GM19023 (cell line): Measurements from ENCODE around the gene C1QTNF6.
"Not testable (repeated sequence)": the region's sequence is repeated elsewhere in the genome, so short reads cannot be mapped to it uniquely, and the experiment has no call there.

Source experiments
- ATAC-seq: cut with Tn5 transposase; IDR thresholded peaks from one replicate; pipeline ENCODE4 v1.9.1; 2021; ENCODE audit warnings: mild to moderate bottlenecking, moderate library complexity; ENCODE audit not compliant: unreplicated experiment

Gene C1QTNF6

DNA sequence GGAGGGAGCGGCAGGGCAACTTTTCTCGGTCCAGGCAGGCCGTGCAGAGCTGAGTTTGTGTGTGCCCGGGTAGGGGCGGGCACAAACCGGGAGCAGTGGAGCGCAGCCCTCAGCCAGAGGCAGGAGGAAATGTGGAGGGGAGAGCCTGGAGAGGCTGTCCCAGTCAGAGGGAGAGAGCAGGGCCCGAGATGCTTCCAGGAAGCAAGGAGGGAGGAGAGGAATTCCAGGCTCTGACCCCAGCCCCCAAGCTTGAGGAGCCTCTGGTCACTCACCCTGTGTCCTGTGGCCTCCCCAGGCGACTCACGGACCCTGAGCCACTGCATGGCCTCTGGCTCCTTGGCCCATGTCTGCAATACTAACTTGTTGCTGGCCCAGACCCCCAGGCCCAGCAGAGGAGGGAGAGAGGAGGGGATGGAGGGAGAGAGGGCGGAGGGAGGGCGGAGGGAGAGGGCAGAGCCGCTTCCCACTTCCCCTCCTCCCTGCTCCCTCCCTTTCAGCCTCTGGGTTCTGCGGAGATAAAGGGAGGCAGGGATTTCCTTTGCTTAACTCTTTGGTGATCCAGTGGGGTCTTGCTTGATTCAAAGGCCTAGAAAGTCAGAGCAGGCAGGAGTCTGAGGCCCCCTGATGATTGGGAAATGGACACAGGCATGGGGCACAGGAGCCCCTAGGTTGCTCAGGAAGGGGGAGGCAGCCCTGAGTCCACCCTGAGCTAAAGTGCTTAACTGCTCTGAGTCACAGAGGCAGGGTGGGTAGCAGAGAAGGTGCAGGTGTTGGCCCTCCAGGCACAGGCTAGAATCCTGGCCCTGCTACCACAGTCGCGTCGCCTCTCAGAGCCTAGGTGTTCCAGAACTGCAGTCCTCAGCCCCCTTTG, at the start of gene C1QTNF6:
C1QTNF6 (minus strand) TSS at position 357 of the 871 bp plus-strand sequence; CDS start at position 323, 34 bp downstream.
- ATAC-seq, result no peak

DNA sequence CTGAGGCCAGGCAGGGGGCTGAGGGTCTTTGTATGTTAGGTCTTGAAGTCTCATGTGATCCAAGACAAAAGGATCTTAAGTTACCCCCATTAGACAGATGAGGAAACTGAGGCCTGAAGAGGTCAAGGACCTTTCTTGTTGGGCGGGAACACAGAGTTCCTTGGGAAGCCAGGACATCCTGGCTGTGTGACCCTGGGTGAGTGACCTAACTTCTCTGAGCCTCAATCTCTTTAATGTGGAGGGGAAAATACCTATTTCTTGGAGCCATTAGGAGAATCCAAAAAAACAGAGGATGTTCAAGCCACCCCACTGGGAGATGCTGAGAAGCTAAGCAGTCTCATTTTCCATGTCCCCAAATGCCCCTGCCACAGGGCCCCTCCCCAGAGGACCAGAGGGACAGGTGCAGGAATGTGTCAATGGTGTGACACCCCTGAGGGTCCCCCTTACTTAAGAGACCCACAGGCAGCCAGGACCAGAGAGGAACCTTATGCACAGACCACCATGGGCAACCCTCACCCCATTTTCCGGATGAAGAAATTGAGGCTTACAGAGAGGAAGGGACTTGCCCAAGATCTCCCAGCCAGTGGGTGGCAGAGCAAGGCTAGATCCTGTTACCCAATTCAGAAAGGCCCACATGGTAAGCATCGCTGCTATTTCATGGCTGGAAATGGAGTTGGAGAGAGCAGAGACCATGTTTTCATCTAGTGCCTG, 48.0 kb upstream of the C1QTNF6 start:
- ATAC-seq, result no peak

DNA sequence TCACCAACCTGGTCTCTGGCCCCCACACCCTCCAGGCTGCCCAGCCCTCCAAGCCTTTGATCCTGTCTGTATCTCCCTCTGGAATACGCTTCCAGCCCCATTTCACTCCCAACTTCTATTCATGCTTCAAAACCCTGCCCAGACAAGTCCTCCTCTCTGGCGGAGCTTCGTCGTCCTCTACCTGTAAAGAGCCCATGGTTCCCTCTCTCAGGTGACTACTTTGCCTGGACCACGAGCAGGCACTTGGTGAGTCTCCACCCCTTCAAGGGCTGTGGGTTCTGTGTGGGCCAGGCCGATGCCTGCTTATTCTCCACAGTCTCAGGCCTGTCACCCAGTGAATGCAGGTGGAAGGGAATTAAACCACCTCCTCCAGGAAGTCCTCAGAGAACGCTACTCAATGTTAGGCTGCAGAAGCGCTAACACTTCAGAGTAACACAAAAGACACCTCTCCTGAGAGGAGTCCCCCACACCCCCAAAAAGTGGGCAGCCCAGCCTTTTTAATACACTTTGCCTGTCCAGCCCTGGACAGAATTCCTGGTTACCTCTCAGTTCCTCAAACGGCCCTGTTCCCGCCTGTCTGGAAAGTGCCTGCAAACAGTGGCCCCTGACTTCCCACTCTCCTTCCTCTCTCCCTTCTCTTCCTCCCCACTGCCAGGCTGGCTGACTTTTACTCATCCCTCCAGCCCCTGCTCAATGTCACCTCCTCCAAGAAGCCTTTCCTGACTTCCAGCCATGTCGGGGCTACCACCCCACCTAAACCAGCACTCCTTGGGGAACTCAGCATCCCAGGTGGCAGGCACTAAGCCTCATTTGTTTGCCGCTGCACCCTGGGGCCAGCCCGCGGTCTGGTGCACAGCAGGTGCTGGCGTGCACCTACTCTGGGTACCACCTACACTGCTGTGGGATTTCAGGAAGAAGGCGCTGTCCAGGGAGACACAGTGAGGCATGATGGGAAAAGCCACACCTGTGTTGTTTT, 47.0 kb upstream of the C1QTNF6 start:
- no peak for ATAC-seq

DNA sequence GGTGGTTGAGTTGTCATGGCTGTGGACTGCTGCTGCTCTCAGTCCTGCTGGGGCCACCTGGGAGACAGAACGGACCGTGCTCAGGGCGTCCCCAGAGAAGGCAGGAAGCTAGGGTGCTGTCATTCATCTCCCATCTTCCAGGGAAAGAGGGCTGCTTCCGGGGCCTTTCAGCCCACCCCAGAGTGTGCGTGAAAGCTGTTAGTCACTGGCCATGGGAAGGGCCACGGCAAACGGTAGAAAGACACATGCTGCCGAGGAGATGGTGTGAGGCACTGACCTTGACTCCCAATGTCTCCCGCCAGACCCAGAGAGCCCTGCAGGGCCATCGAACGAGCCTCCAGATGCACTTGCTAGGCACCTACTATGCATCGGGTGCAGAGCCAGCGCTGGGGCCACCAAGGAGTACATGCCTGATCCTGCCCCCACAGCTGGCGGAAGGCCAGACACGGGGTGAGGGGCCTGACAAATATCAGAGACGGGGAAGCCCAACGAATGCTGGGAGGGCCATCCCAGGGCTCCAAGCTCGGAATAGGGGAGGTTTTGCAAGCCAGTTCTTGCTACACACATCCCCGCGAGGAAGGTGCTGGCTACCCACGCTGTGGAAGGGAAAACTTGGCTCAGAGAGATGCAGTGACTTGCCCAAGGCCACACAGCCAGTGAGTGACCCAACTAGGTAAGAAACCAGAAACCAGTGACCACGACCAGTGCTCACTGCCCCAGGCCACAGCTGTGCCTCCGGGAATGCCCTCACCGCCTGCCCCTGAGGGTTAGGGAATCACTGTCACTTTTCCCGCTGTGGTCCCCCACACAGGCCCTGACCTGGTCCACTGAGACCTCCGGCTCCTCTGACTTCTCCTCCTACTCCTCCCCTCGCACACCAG, 45.9 kb upstream of the C1QTNF6 start:
- no peak for ATAC-seq

DNA sequence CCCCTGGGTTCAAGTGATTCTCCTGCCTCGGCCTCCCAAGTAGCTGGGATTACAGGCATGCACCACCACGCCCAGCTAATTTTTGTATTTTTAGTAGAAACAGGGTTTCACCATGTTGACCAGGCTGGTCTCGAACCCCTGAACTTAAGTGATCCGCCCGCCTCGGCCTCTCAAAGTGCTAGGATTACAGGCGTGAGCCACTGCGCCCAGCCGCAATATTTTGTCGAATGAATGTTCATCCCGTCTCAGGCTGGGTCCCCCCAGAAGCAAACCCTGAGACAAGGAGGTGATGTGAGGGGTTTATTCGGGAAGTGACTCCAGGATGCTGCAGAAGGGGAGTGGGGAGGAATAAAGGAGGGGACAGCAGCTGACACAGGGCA, 45.3 kb upstream of the C1QTNF6 start:
- ATAC-seq, result not testable (repeated sequence)

DNA sequence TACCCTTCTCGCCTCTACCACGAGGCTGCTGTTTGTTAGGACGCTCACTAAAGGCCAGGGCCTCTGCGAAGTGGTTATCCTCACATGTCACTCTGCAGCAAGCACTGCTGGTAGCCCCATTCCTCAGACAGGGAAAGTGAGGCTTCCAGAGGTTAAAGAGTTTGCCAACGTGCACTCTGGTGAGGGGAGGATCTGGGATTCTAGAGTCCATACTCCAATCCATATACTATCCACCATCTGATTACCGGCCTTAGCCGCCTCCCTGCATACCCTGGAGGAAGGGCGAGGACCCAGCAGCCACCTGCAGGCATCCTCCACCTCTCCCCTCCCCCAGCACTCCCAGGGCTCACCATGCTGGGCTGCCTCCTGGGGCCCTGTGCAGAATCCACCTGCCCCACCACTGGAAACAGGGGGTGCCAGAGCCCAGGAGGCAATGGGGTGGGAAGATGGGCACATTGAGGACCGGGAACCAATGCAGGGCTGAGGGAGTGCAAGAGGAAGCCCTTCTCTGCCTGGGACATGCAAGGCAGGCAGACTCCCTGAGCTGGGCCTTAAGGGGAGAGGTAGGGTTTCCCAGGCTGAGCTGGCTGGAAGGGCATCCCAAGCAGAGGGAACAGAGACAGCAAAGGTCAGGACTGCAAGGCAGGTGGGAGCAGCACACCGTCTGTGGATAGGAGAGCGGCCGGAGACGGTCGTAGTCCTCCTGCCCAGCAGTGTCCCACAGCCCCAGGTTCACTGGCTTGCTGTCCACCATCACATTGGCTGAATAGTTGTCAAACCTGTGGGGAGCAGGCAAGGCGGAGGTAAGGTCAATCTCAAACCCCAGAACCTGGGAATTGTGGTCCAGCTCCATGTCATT, 44.3 kb upstream of the C1QTNF6 start:
- ATAC-seq, result no peak

DNA sequence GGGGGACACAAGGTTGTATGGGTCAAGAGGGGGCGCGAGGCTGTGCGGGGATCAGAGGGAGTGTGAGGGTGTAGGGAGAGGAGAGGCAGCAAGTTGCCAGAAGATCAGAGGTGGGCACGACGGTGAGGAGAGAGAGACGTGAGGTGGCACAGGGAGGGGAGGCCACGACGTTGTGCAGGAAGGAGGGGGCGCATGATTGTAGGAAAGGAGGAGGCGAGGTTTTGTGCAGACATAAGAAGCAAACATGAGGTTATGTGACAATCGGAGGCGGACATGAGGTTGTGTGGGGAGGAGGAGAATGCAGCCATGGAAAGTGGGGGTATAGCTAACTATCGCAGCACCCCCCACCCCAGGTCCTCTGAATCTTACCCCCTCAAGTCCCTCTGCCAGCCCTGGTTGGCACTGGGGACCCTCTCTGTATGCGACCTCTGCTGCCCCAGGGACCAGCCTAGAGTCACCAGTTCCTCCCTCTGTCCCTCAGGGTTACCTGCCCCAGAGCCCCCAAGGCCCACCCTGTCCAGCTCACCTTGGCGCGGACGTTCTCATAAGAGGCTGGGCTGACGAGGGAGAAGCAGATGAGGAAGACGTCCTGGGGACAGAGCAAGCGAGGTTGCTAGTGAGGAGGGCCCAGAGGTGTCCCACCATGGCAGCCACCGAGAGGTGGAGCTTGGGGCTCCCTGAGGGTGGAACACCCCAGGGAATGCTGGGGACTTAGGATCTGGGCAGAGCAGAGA, 43.5 kb upstream of the C1QTNF6 start:
- ATAC-seq, result no peak

DNA sequence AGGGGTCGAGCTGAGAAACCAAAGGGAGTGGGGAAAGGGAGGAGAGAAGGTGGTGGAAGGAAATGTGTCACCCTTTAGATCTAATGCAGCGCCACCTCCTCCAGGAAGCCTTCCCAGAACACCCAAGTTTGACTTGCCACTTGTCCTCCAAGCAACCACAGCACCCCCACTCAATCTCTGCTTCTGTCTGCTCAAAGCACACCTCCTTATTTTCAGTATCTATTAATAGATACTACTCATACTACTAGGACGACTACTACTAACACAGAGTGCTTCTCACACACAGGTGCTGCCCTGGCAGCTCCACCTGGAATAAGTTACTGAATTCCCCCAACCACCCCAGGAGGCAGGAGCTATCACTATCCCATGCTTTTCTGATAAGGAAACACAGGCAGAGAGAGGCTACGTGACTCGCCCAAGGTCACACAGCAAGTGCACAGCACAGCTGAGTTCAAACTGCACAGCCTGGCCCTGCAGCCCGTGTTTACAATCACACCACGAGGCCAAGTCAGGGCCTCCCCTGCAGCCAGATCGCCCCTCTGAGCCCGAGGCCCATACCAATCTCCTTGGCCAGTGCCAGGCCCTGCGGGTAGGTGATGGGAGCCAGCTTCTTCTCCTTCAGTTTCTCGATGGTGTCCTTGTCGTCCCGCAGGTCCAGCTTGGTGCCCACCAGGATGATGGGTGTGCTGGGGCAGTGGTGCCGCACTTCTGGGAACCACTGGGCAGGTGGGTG, 42.8 kb upstream of the C1QTNF6 start:
- no peak for ATAC-seq

DNA sequence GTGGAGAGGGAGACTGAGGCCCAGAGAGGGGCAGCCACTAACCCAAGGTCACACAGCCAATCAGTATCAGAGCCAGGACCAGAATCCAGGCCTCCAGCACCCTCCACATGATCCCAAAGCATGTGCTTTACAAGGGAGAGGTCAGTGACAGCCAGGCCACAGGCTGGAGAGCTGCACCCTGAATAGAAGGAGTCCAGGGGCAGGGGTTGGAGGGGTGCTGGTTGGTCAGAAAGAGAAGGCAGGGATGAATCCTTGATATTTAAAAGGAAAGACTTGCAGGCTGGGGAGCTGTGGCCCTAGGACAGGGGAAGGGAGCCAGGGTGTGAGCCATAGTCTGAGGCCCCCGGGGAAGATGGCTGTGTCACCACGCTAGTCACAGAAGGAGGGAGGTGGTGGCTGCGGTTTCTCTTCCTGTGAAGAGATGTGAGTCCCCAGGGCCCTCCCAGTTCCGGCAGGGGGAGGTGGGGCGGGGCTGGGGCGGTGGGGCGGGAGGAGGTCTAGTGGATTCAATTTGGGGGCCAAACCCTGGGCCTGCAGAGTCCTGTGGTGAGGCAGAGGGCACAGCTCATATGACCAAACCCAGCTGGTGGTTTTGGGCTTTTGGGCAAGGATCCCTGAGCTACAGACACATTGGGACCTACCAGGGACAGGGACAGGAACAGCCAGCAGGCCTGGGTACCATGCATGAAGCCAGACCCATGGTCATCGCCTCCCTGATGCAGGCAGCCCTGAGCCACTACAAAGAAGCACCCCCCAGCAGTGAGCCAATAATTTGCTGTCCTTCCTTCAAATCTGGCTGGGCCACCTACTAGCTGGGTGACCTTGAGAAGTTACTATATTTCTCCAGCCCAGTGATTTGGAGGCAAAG, 42.0 kb upstream of the C1QTNF6 start:
- no peak for ATAC-seq

DNA sequence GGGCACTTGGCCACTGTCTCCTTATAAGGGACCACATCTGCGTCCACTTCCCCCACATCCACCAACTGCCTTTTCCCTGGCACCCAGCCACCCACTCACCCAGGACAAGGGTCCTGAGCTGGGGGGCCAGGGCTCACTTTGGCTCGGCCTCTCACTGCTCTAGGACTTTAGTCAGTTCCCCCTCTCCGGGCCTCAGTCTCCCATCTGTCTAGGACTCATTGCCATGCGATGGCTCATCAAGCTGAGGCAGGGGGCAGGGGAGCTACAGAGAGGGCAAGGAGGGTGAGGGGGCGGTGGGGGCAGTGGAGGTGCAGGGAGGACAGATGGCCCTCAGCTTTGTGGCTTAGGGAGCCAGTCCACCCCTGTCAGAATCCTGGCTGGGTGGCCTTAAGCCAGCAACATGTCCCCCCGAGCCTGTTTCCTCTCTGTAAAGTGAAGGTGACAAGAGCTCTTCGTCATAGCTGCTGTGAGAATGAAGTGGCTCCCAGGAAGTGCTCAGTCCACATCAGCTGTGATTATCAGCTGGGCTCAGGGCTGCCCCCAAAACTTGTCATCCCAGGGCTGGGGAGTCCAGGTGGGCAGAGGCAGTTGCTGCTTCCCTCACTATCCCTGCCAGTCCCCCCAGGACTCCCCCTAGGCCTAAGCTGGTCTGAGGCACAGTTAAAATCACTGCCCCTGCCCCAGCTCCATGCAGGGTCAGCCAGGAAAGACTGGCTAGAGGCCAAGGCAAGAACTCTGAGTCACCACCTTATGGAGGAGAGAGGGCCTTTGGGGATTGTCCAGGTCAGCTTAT, 41.2 kb upstream of the C1QTNF6 start:
- ATAC-seq, result no peak

DNA sequence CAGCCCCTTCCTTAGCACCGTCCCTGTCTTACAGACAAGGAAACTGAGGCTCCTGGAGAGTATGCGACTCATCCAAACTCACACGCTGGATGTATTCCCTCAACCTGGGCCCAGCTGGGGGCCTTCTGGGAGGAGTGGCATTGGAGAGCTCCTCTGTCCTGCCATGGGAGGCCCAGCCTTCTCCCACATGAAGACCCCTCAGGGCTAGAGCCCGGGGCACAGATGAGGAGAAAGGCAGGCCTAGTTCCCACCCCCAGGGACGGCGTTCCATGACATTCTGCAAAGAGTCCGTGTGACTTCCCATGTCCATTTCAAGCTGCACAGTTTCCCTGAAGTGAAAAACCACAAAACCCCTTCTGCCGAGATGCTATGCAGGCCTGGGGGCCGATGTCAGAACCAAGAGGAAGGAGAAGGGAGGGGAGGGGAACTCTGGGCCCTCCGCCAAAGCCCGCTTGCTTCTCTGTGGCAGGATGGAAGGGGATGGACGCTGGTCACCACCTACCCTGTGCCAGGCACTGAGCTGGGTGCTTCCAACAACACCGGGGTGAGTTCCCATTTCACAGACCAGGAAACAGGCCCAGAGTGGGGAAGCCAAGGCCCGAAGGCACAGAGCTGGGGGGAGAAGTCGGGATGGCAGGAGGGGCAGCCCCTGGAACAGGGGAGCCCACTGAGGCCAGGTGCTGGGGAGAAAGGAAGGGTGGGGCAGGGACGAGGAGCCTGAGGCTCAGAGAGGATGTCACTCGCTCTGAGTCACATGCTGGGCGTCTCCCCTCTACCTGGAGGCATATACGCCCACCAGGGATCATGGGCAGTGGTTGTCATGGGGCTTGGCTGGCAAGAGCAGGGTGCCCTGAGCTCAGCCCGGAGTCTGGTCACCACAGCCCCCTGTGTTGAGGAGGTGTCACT, 40.3 kb upstream of the C1QTNF6 start:
- ATAC-seq, result no peak

DNA sequence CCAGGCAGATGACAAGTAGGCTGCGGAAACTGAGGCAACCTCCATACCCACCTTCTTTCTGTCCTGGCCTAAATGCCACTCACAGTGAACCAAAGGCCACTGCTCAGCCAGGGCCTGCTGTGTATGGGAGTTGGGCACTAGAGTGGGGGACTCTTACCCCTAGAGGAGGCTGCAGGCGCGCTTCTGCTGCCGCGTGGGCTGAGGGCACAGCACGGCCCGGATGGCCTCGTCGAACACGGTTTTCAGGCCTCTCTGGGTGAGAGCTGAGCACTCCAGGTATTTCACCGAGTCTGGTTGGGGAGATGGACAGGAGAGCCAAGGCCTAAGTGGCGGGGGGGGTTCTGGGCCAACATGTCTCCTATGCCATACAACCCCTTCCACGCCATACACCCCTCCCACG, 38.5 kb upstream of the C1QTNF6 start:
- no peak for ATAC-seq

DNA sequence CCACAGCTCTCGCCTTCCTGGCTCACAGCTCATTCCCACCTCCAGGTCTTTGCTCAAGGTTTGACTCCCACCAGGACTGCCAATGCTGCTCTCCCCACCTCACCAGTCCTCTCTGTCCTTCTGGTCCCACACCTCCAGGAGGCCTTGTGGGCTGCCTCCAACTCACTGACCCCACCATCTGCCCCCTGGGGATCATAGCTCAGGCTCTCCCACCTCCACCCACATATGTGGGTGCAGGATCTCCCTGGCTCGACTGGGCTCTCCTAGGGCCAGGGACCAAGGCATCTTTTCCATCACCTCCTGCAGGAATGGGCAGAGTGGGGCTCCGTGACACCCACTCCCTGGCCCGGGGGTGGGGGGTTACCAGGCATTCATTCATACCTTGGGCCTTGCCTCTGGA, 38.0 kb upstream of the C1QTNF6 start:
- no peak for ATAC-seq

DNA sequence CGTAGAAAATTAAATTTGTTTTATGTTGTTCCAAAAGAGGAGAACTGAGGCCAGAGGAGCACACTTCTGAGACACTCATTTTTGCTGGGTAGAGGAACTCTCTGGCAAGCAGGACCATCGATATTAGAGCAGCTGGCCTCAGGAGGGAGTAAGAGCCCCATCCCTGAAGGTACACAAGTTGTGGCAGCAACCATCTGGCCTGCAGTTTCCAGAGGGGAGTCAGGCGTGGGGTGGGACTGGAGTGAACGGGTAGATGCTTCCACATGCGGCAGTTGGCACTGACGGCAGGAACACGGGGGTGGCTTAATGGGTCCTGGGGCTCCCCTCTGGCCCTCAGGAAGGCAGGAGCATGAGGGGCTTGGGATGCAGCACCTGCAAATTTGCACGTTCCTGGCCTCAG, 37.4 kb upstream of the C1QTNF6 start:
- no peak for ATAC-seq
